ENCODE data around the gene TICRR.

DNA sequence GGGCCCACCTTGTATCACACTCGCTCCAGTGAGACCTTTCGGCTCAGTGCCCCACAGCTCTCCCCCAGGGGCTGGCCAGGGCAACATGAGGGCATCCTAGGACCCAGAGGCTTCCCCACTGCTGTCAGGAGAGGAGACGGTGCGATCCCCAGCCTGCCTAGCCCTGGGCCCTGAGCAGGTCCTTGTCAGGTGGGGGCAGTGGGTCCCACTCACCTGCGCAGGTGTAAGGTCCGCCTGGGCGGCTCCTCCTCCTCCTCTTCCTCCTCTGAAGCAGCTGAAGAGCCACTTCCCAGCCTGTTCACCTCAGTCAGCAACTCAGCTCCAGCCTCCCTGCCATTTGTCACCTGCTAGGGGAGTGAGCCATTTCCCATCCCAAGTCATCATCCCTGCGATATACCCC, 70.4 kb downstream of the TICRR start:
- no peak for TF ChIP-seq POLR2AphosphoS5 (IDR thresholded peaks at IDR 0.05; ENCODE audit: low read depth)
- TF ChIP-seq, protein P1, sequence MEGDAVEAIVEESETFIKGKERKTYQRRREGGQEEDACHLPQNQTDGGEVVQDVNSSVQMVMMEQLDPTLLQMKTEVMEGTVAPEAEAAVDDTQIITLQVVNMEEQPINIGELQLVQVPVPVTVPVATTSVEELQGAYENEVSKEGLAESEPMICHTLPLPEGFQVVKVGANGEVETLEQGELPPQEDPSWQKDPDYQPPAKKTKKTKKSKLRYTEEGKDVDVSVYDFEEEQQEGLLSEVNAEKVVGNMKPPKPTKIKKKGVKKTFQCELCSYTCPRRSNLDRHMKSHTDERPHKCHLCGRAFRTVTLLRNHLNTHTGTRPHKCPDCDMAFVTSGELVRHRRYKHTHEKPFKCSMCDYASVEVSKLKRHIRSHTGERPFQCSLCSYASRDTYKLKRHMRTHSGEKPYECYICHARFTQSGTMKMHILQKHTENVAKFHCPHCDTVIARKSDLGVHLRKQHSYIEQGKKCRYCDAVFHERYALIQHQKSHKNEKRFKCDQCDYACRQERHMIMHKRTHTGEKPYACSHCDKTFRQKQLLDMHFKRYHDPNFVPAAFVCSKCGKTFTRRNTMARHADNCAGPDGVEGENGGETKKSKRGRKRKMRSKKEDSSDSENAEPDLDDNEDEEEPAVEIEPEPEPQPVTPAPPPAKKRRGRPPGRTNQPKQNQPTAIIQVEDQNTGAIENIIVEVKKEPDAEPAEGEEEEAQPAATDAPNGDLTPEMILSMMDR (IDR thresholded peaks at IDR 0.05; ENCODE audit: insufficient read depth, low read length), result no peak
